SK-N-SH (cell line): ENCODE results near the gene ZNHIT2. TPM values are rescaled to one million over a fixed set of nuclear protein-coding genes. Genes with fewer than 3 reads are reported as not detected.

Experiments
- CTCF ChIA-PET: fragments of 300-600, 350-600 bp; formaldehyde crosslinking; extraction: SDS; loops from one replicate; lab custom pipeline; 2021; lab: Yijun Ruan, JAX
- POLR2A ChIA-PET: fragments of 350-600 bp; sonication (Branson Sonifier 250); formaldehyde crosslinking; extraction: SDS; loops from one replicate; lab custom pipeline; 2020; ENCODE audit warnings: antibody characterized with exemption, inconsistent platforms; lab: Yijun Ruan, JAX
- DNase-seq: peaks from one replicate; pipeline ENCODE4 v3.0.0; 2012
- H2AFZ ChIP-seq: fragments of 200-600 bp; sonication (generic); 2 replicates; pipeline ENCODE4 v1.8.1; 2016; ENCODE audit warnings: antibody characterized with exemption, mild to moderate bottlenecking, low read depth
- H3F3A ChIP-seq: fragments of 200-600 bp; sonication (generic); replicated peaks from 2 replicates; pipeline ENCODE3; 2016; ENCODE audit warnings: antibody characterized with exemption, mild to moderate bottlenecking; ENCODE audit not compliant: insufficient read depth
- H3K27ac ChIP-seq, 2 experiments: fragments of 200-500 bp in 1 of 2; fragments of 200-600 bp in 1 of 2; sonication (Bioruptor generic) in 1 of 2; sonication (generic), shearing (Covaris generic) in 1 of 2; 2 replicates each; pipeline versions ENCODE4 v1.5.1 to v1.6.1; 2014 to 2016; ENCODE audit warnings: low read depth in 2 of 2, inconsistent platforms in 1 of 2, low read length in 1 of 2, mild to moderate bottlenecking in 1 of 2, mixed read lengths in 1 of 2
- H3K27me3 ChIP-seq: fragments of 200-600 bp; sonication (generic), shearing (Covaris generic); 2 replicates; pipeline ENCODE4 v1.6.1; 2016; ENCODE audit warnings: mixed run types; ENCODE audit not compliant: insufficient read depth
- H3K36me3 ChIP-seq, 2 experiments: fragments of 200-500 bp in 1 of 2; fragments of 200-600 bp in 1 of 2; sonication (Bioruptor generic) in 1 of 2; sonication (generic) in 1 of 2; replicated peaks in 1 of 2; 2 replicates each; pipeline versions ENCODE3 to v1.5.1; 2014 to 2016; ENCODE audit warnings: low read length in 1 of 2, mild to moderate bottlenecking in 1 of 2; ENCODE audit not compliant: insufficient read depth in 2 of 2, control insufficient read depth in 1 of 2
- H3K4me1 ChIP-seq, 2 experiments: fragments of 200-500 bp in 1 of 2; fragments of 200-600 bp in 1 of 2; sonication (Bioruptor generic) in 1 of 2; sonication (generic), shearing (Covaris generic) in 1 of 2; 2 replicates each; pipeline versions ENCODE4 v1.5.1 to v1.6.1; 2014 to 2016; ENCODE audit warnings: low read depth in 1 of 2, low read length in 1 of 2, mixed run types in 1 of 2; ENCODE audit not compliant: insufficient read depth in 2 of 2, control insufficient read depth in 1 of 2
- H3K4me2 ChIP-seq: fragments of 200-600 bp; sonication (generic), shearing (Covaris generic); 2 replicates; pipeline ENCODE4 v1.6.1; 2017; ENCODE audit warnings: mixed run types
- H3K4me3 ChIP-seq, 2 experiments: fragments of 200-500 bp in 1 of 2; fragments of 200-600 bp in 1 of 2; sonication (Bioruptor generic) in 1 of 2; sonication (generic), shearing (Covaris generic) in 1 of 2; 2 replicates each; pipeline versions ENCODE4 v1.5.1 to v1.8.1; 2014 to 2016; ENCODE audit warnings: low read depth in 2 of 2, inconsistent platforms in 1 of 2, low read length in 1 of 2, mild to moderate bottlenecking in 1 of 2, mixed read lengths in 1 of 2, moderate library complexity in 1 of 2
- H3K79me2 ChIP-seq: fragments of 200-600 bp; sonication (generic); 2 replicates; pipeline ENCODE4 v1.8.1; 2017; ENCODE audit warnings: mild to moderate bottlenecking; ENCODE audit not compliant: insufficient read depth
- H3K9ac ChIP-seq: fragments of 200-600 bp; sonication (generic); 2 replicates; pipeline ENCODE4 v1.6.1; 2017; ENCODE audit warnings: mixed run types
- H3K9me2 ChIP-seq: fragments of 200-600 bp; sonication (generic); 2 replicates; pipeline ENCODE4 v1.6.1; 2017; ENCODE audit warnings: mixed run types
- H3K9me3 ChIP-seq: fragments of 200-600 bp; sonication (generic); 2 replicates; pipeline ENCODE4 v1.6.1; 2017; ENCODE audit warnings: mixed run types, mild to moderate bottlenecking, moderate library complexity
- H4K20me1 ChIP-seq: fragments of 200-600 bp; sonication (generic); 2 replicates; pipeline ENCODE4 v1.6.1; 2017; ENCODE audit warnings: mild to moderate bottlenecking, mixed run types; ENCODE audit not compliant: insufficient read depth
- ELF1 ChIP-seq: IDR thresholded peaks from 2 replicates; pipeline ENCODE4 v1.4.0; 2012
- FOSL2 ChIP-seq: IDR thresholded peaks from 2 replicates; pipeline ENCODE4 v1.4.0; 2012; ENCODE audit warnings: low read depth, mild to moderate bottlenecking, moderate library complexity, borderline replicate concordance
- FOXJ3 ChIP-seq: sonication (generic); formaldehyde crosslinking; IDR thresholded peaks from 2 replicates; pipeline ENCODE4 v1.5.1; 2020; ENCODE audit warnings: mild to moderate bottlenecking, missing genetic modification reagents
- FOXM1 ChIP-seq: IDR thresholded peaks from 2 replicates; pipeline ENCODE4 v1.4.0; 2012; ENCODE audit warnings: low read depth, mild to moderate bottlenecking
- GATA2 ChIP-seq: sonication (generic); formaldehyde crosslinking; IDR thresholded peaks from 2 replicates; pipeline ENCODE4 v1.5.0; 2020; ENCODE audit warnings: mild to moderate bottlenecking, missing genetic modification reagents
- JUND ChIP-seq: IDR thresholded peaks from 2 replicates; pipeline ENCODE4 v1.4.0; 2012
- MAX ChIP-seq: IDR thresholded peaks from 2 replicates; pipeline ENCODE4 v1.4.0; 2012; ENCODE audit warnings: low read depth
- MEF2A ChIP-seq: IDR thresholded peaks from 2 replicates; pipeline ENCODE4 v1.4.0; 2012; ENCODE audit warnings: low read depth, borderline replicate concordance
- POLR2AphosphoS5 ChIP-seq: IDR thresholded peaks from 2 replicates; pipeline ENCODE4 v1.6.1; 2012; ENCODE audit warnings: low read depth, low read length
- RFX5 ChIP-seq: IDR thresholded peaks from 2 replicates; pipeline ENCODE4 v1.6.1; 2012; ENCODE audit warnings: mild to moderate bottlenecking, improper control_type of control experiment, low read length
- SMC3 ChIP-seq: IDR thresholded peaks from 2 replicates; pipeline ENCODE4 v1.6.1; 2012; ENCODE audit warnings: low read depth, low read length, improper control_type of control experiment
- TCF12 ChIP-seq: IDR thresholded peaks from 2 replicates; pipeline ENCODE4 v1.4.0; 2012
- TEAD4 ChIP-seq: IDR thresholded peaks from 2 replicates; pipeline ENCODE4 v1.4.0; 2012; ENCODE audit warnings: mild to moderate bottlenecking, borderline replicate concordance; ENCODE audit not compliant: insufficient read depth
- USF2 ChIP-seq: fragments of 150-350 bp; IDR thresholded peaks from 2 replicates; pipeline ENCODE4 v1.6.1; 2017; ENCODE audit warnings: antibody characterized with exemption, low read length, low read depth, borderline replicate concordance
- YY1 ChIP-seq: IDR thresholded peaks from 2 replicates; pipeline ENCODE4 v1.4.0; 2012; ENCODE audit warnings: low read depth, mild to moderate bottlenecking
- WGBS: methylation state at CpG from one replicate; pipeline ENCODE4 v1.1.6; 2017; ENCODE audit warnings: low lambda C conversion rate; 5-methylcytosine and 5-hydroxymethylcytosine counted together
- polyA plus RNA-seq, 3 experiments: library from polyadenylated mRNA; depleted of rRNA; stranded (reverse); fragments of >200 nt; gene quantifications; 2 replicates each; pipeline ENCODE4 v1.2.3, GENCODE V29; 2012
- TF ChIP-seq, protein P1 (sequence below): IDR thresholded peaks from 2 replicates; pipeline ENCODE4; 2012
- TF ChIP-seq, protein P2 (sequence below): fragments of 150-350 bp; IDR thresholded peaks from 2 replicates; pipeline ENCODE4 v1.6.1; 2016; ENCODE audit warnings: mild to moderate bottlenecking, low read depth, low read length
- TF ChIP-seq, protein P3 (sequence below): IDR thresholded peaks from 2 replicates; pipeline ENCODE4 v1.4.0; 2012; ENCODE audit warnings: low read depth, borderline replicate concordance
- TF ChIP-seq, protein P4 (sequence below): fragments of 200-600 bp; sonication (generic); IDR thresholded peaks from 2 replicates; pipeline ENCODE4 v1.6.1; 2017; ENCODE audit warnings: antibody characterized with exemption, mild to moderate bottlenecking, moderate library complexity

ZNHIT2 gene
- polyA plus RNA-seq, 1 of the 3 experiments (the other 2 are of a cell fraction) = 5.6 TPM

DNA sequence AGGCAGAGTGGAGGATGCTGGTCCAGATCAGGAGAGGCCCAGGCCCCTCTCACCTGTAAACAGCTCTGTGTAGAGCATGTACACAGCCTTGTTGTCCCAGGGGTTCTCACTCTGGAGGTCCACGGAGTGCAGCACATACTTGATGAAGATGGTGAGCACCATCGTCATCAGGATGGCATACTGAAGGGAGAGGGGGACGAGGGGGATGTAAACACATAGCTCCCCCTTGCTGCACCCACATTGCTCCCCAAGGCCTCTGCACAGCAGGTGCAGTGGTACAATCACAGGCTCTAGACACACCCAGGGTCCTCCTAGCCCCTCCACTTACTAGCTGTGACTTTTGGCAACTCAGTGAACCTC, 13.9 kb upstream of the ZNHIT2 start (continued):
- TF ChIP-seq JUND = no peak
- TF ChIP-seq, protein P1, sequence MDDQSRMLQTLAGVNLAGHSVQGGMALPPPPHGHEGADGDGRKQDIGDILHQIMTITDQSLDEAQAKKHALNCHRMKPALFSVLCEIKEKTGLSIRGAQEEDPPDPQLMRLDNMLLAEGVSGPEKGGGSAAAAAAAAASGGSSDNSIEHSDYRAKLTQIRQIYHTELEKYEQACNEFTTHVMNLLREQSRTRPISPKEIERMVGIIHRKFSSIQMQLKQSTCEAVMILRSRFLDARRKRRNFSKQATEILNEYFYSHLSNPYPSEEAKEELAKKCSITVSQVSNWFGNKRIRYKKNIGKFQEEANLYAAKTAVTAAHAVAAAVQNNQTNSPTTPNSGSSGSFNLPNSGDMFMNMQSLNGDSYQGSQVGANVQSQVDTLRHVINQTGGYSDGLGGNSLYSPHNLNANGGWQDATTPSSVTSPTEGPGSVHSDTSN = no peak
- TF ChIP-seq, protein P2, sequence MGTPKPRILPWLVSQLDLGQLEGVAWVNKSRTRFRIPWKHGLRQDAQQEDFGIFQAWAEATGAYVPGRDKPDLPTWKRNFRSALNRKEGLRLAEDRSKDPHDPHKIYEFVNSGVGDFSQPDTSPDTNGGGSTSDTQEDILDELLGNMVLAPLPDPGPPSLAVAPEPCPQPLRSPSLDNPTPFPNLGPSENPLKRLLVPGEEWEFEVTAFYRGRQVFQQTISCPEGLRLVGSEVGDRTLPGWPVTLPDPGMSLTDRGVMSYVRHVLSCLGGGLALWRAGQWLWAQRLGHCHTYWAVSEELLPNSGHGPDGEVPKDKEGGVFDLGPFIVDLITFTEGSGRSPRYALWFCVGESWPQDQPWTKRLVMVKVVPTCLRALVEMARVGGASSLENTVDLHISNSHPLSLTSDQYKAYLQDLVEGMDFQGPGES = no peak
- TF ChIP-seq FOXJ3 = no peak

- Histone ChIP-seq H3K4me1 (peaks cover 0 to 24% of the 10 kb centered on the region in 2 experiments; a peak in 2 of 4 replicates), H3K27me3 (no peaks in the 10 kb centered on the region), H2AFZ (no peak overlapping the region), H3F3A (peaks cover 10% of the 10 kb centered on the region), H3K9me3 (no peaks in the 10 kb centered on the region), H3K9ac (no peak overlapping the region), H3K4me3 (no peak overlapping the region), H3K4me2 (no peak overlapping the region), H3K36me3 (peaks cover 19 to 63% of the 10 kb centered on the region in 2 experiments), H4K20me1 (no peaks in the 10 kb centered on the region; the same call in 1 of the 2 replicates), H3K27ac (no peak overlapping the region; a peak in 1 of 4 replicates), H3K79me2 (peaks cover 28% of the 10 kb centered on the region; the same call in 1 of the 2 replicates), H3K9me2 (no peaks in the 10 kb centered on the region)
- TF ChIP-seq ELF1 (no peak), JUND (no peak), RFX5 (no peak), FOSL2 (no peak)
- TF ChIP-seq, protein P3, sequence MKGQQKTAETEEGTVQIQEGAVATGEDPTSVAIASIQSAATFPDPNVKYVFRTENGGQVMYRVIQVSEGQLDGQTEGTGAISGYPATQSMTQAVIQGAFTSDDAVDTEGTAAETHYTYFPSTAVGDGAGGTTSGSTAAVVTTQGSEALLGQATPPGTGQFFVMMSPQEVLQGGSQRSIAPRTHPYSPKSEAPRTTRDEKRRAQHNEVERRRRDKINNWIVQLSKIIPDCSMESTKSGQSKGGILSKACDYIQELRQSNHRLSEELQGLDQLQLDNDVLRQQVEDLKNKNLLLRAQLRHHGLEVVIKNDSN = no peak
- ChIA-PET POLR2A (interaction anchor here (1.4 kb wide), 1 partner anchor 9 kb away, joined by 8 read pairs; the partner anchor contains the start of genes FAU and MRPL49), CTCF (interaction anchor here (2.4 to 4.3 kb wide), 3 partner anchors 13 to 20 kb away, joined by 6 to 23 read pairs (median 22); partner anchors contain the start of genes TM7SF2 and ZNHIT2)
- WGBS = 95% methylated on average over 13 of the region's 19 CpGs
- DNase-seq = no peak
Measured at GRCh38 chr11:65130631-65131416, 13.3 kb upstream of the ZNHIT2 start.

- no peak for DNase-seq
- no peaks in the 10 kb centered on the region; the same call in 1 of the 2 replicates for H4K20me1 ChIP-seq
- no peak overlapping the region for H3K4me2 ChIP-seq
- ChIA-PET POLR2A (no interaction called here), CTCF (interaction anchor here (0.8 to 4.3 kb wide), 5 partner anchors 12 to 386 kb away, joined by 3 to 23 read pairs (median 7); partner anchors contain the start of genes ARL2, RASGRP2, TM7SF2 and ZNHIT2)
- H3K9ac ChIP-seq = no peak overlapping the region
- WGBS = 95% methylated on average over 9 of the region's 13 CpGs
- H2AFZ ChIP-seq = no peak overlapping the region
- no peaks in the 10 kb centered on the region for H3K9me2 ChIP-seq
- peaks cover 33% of the 10 kb centered on the region; the same call in 1 of the 2 replicates for H3K79me2 ChIP-seq
- no peaks in the 10 kb centered on the region for H3K27me3 ChIP-seq
- peaks cover 19 to 72% of the 10 kb centered on the region in 2 experiments for H3K36me3 ChIP-seq
- peaks cover 10% of the 10 kb centered on the region for H3F3A ChIP-seq
- H3K4me1 ChIP-seq = peaks cover 0 to 17% of the 10 kb centered on the region in 2 experiments; a peak in 2 of 4 replicates
- no peak overlapping the region for H3K27ac ChIP-seq
- H3K4me3 ChIP-seq = no peak overlapping the region
- no peaks in the 10 kb centered on the region for H3K9me3 ChIP-seq
- TF ChIP-seq FOXM1 = no peak
- no peak for TF ChIP-seq SMC3
- TF ChIP-seq TEAD4 = no peak
- TF ChIP-seq, protein P4, sequence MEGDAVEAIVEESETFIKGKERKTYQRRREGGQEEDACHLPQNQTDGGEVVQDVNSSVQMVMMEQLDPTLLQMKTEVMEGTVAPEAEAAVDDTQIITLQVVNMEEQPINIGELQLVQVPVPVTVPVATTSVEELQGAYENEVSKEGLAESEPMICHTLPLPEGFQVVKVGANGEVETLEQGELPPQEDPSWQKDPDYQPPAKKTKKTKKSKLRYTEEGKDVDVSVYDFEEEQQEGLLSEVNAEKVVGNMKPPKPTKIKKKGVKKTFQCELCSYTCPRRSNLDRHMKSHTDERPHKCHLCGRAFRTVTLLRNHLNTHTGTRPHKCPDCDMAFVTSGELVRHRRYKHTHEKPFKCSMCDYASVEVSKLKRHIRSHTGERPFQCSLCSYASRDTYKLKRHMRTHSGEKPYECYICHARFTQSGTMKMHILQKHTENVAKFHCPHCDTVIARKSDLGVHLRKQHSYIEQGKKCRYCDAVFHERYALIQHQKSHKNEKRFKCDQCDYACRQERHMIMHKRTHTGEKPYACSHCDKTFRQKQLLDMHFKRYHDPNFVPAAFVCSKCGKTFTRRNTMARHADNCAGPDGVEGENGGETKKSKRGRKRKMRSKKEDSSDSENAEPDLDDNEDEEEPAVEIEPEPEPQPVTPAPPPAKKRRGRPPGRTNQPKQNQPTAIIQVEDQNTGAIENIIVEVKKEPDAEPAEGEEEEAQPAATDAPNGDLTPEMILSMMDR = no peak
- TF ChIP-seq TCF12 = no peak
- no peak for TF ChIP-seq YY1
- TF ChIP-seq MEF2A = no peak
- TF ChIP-seq JUND = no peak
- TF ChIP-seq POLR2AphosphoS5 = no peak
- no peak for TF ChIP-seq GATA2 (CRISPR knock-in tag)
- TF ChIP-seq USF2 = no peak
- TF ChIP-seq MAX = no peak
Measured at GRCh38 chr11:65129649-65130441, 12.3 kb upstream of the ZNHIT2 start.
